Measurements from ENCODE around the gene LNPEP.

LNPEP gene

DNA sequence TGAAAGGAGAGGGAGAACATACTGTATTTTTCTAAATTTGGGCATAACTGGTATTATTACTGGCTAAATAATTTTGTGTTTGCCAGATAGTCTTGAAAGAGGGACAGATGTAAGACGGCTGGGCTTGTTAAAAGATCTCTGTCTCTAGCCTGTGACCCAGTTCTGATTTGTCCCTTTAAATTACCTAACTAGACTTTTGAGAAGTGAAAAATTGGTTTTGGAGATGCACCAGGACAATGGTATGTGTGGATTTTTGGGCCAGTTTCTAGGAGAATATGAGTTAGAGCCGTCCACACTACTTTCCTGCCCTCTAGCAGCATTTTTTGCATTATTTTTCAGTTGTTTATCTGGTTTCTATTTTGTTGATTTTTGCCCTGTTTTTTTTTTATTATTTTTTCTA is 33.5 kb downstream of the LNPEP start:
- Histone ChIP-seq H3K9ac (ENCODE audit: low read length) (peak overlapping the region; percentile 60), H2AK5ac (ENCODE audit: low read length, severe bottlenecking) (peak overlapping the region; percentile 35), H3K18ac (ENCODE audit: low read depth in 1 of 2, low read length in 2 of 2) (no peak overlapping the region), H3K14ac (ENCODE audit: low read length in 2 of 2) (no peak overlapping the region), H3K4me1 (ENCODE audit: control insufficient read depth, insufficient read depth, low read depth, low read length) (peaks cover 5% of the 10 kb centered on the region), H3K79me1 (replicated peaks; ENCODE audit: low read length, poor library complexity, severe bottlenecking) (peaks cover 4% of the 10 kb centered on the region), H3K4me3 (ENCODE audit: insufficient read depth in 1 of 2, low read depth in 1 of 2, low read length in 2 of 2) (no peak overlapping the region), H3K27ac (ENCODE audit: low read length, poor library complexity, severe bottlenecking) (no peak overlapping the region), H3K27me3 (ENCODE audit: control insufficient read depth in 1 of 2, insufficient read depth in 1 of 2, low read length in 2 of 2) (no peaks in the 10 kb centered on the region), H3K4ac (ENCODE audit: low read depth in 1 of 2, low read length in 2 of 2) (peak overlapping the region in 1 of 2 experiments; percentile 69), H2AFZ (ENCODE audit: low read depth, low read length) (no peak overlapping the region), H2BK120ac (ENCODE audit: low read depth, low read length) (no peak overlapping the region), H2BK5ac (ENCODE audit: low read depth, low read length, poor library complexity, severe bottlenecking) (no peak overlapping the region), H4K8ac (ENCODE audit: low read length) (no peak overlapping the region), H3K23ac (ENCODE audit: low read length in 2 of 2) (no peak overlapping the region), H3K4me2 (ENCODE audit: low read length, poor library complexity, severe bottlenecking) (no peak overlapping the region), H3K9me3 (ENCODE audit: control insufficient read depth, low read length) (no peaks in the 10 kb centered on the region), H3K36me3 (ENCODE audit: control insufficient read depth in 1 of 2, insufficient read depth in 2 of 2, low read depth in 1 of 2, low read length in 2 of 2) (no peaks in the 10 kb centered on the region), H2BK15ac (ENCODE audit: low read depth, poor library complexity, severe bottlenecking) (no peak overlapping the region), H2BK12ac (ENCODE audit: low read length in 2 of 2) (no peak overlapping the region), H4K91ac (ENCODE audit: low read length) (no peak overlapping the region)
- DNase-seq = peak; percentile 18
- 25% methylated on average over 1 of the region's 2 CpGs for WGBS

DNA sequence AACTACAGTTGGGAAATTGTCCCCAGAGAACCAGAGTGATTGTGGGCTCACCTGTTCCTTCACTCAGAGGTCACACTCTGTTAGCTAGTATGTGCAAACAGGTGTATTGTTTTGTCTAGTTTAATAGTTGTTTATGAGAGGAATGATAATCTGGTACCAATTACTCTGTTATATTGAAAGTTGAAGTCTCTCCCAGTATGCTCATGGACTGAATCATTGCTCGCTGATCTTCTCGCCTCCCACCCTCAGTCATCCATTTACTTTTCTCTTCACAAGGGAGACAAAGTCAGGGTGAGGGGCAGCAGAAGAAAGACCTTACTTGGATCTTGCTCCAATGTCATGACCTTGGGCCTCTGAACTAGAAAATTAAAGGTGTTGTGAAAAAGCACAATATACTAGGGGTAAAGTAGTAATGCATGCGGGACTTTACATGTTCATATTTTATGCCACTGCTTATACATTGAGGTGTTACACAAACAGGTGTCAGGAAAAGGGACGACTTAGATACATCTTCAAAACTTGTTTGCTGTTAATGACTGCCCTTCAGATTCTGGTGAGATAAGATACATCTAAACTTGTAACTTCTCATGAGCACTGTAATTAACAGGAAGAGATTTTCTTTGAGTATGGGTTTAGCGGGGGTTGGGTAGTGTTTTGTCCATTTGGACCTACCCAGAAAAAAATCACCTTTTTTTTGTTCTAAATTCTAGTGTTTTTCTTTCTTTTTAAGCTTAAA is 36.9 kb downstream of the LNPEP start:
- Histone ChIP-seq H3K9ac (ENCODE audit: low read length) (no peak overlapping the region), H3K4me1 (ENCODE audit: control insufficient read depth, insufficient read depth, low read depth, low read length) (peaks cover 8% of the 10 kb centered on the region), H3K4me3 (ENCODE audit: insufficient read depth in 1 of 2, low read depth in 1 of 2, low read length in 2 of 2) (no peak overlapping the region), H3K79me1 (replicated peaks; ENCODE audit: low read length, poor library complexity, severe bottlenecking) (peaks cover 4% of the 10 kb centered on the region), H3K4me2 (ENCODE audit: low read length, poor library complexity, severe bottlenecking) (no peak overlapping the region), H3K4ac (ENCODE audit: low read depth in 1 of 2, low read length in 2 of 2) (no peak overlapping the region), H3K18ac (ENCODE audit: low read depth in 1 of 2, low read length in 2 of 2) (peak overlapping the region in 1 of 2 experiments; percentile 64), H2BK120ac (ENCODE audit: low read depth, low read length) (no peak overlapping the region), H3K27me3 (ENCODE audit: control insufficient read depth in 1 of 2, insufficient read depth in 1 of 2, low read length in 2 of 2) (no peaks in the 10 kb centered on the region), H2BK15ac (ENCODE audit: low read depth, poor library complexity, severe bottlenecking) (no peak overlapping the region), H2BK12ac (ENCODE audit: low read length in 2 of 2) (no peak overlapping the region), H3K27ac (ENCODE audit: low read length, poor library complexity, severe bottlenecking) (no peak overlapping the region), H4K8ac (ENCODE audit: low read length) (no peak overlapping the region), H2AFZ (ENCODE audit: low read depth, low read length) (no peak overlapping the region), H2AK5ac (ENCODE audit: low read length, severe bottlenecking) (no peak overlapping the region), H3K23ac (ENCODE audit: low read length in 2 of 2) (no peak overlapping the region), H3K36me3 (ENCODE audit: control insufficient read depth in 1 of 2, insufficient read depth in 2 of 2, low read depth in 1 of 2, low read length in 2 of 2) (no peaks in the 10 kb centered on the region), H2BK5ac (ENCODE audit: low read depth, low read length, poor library complexity, severe bottlenecking) (no peak overlapping the region), H3K9me3 (ENCODE audit: control insufficient read depth, low read length) (no peaks in the 10 kb centered on the region), H3K14ac (ENCODE audit: low read length in 2 of 2) (no peak overlapping the region), H4K91ac (ENCODE audit: low read length) (no peak overlapping the region)
- no peak for DNase-seq
- WGBS = 92% methylated on average over 4 of the region's 5 CpGs

DNA sequence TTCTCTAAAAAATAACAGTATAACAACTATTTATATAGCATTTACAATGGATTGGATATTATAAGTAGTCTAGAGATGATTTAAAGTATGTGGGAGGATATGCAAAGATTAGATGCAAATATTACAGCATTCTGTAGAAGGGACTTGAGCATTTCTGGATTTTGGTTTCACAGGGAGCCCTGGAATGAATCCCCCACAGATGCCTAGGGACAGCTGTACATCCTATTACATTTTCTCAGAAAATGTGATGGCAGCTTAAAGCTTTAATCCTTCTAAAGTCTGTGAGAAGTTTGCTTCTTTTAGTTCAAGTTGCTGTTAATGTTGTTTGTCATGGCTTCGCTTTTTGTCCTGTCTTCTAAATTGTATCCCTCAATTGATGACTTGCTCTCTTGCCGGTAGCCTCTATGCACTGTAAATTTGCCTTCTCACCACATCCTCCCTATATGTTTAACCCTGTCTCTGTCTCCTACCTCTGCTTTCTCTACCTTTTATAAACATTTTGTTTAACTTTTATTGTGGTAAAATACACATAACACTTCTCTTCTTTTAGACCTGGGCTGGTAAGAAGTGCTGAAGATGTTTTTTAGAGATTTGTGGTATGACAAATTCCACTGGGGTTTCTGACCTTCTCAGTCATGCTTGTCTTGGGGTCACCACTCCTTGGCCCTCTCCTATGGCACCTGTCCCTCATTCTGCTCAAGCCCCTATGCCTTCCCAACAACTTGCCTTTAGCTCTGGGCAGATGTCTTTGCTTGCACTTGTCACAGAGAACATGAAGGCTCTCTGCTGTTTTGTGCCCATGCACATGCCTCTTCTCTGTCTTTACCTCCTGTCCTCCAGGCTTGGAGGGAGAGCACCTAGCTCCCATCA is 37.9 kb downstream of the LNPEP start:
- H3K27ac ChIP-seq (ENCODE audit: low read length, poor library complexity, severe bottlenecking) = no peak overlapping the region
- no peak overlapping the region for H3K18ac ChIP-seq (ENCODE audit: low read depth in 1 of 2, low read length in 2 of 2)
- H3K4me2 ChIP-seq (ENCODE audit: low read length, poor library complexity, severe bottlenecking) = no peak overlapping the region
- H3K36me3 ChIP-seq (ENCODE audit: control insufficient read depth in 1 of 2, insufficient read depth in 2 of 2, low read depth in 1 of 2, low read length in 2 of 2) = no peaks in the 10 kb centered on the region
- peaks cover 7% of the 10 kb centered on the region for H3K79me1 ChIP-seq (replicated peaks; ENCODE audit: low read length, poor library complexity, severe bottlenecking)
- no peak overlapping the region for H2BK12ac ChIP-seq (ENCODE audit: low read length in 2 of 2)
- H3K4me1 ChIP-seq (ENCODE audit: control insufficient read depth, insufficient read depth, low read depth, low read length) = peaks cover 9% of the 10 kb centered on the region
- no peak for DNase-seq
- H3K4ac ChIP-seq (ENCODE audit: low read depth in 1 of 2, low read length in 2 of 2) = no peak overlapping the region
- no peak overlapping the region for H2AK5ac ChIP-seq (ENCODE audit: low read length, severe bottlenecking)
- no peak overlapping the region for H3K14ac ChIP-seq (ENCODE audit: low read length in 2 of 2)
- no peak overlapping the region for H4K8ac ChIP-seq (ENCODE audit: low read length)
- no peak overlapping the region for H2BK5ac ChIP-seq (ENCODE audit: low read depth, low read length, poor library complexity, severe bottlenecking)
- no peak overlapping the region for H3K9ac ChIP-seq (ENCODE audit: low read length)
- H3K4me3 ChIP-seq (ENCODE audit: insufficient read depth in 1 of 2, low read depth in 1 of 2, low read length in 2 of 2) = no peak overlapping the region
- WGBS = 89% methylated on average over 2 of the region's 2 CpGs
- no peak overlapping the region for H3K23ac ChIP-seq (ENCODE audit: low read length in 2 of 2)
- no peak overlapping the region for H2BK15ac ChIP-seq (ENCODE audit: low read depth, poor library complexity, severe bottlenecking)
- H2AFZ ChIP-seq (ENCODE audit: low read depth, low read length) = no peak overlapping the region
- no peak overlapping the region for H2BK120ac ChIP-seq (ENCODE audit: low read depth, low read length)
- no peak overlapping the region for H4K91ac ChIP-seq (ENCODE audit: low read length)
- no peaks in the 10 kb centered on the region for H3K27me3 ChIP-seq (ENCODE audit: control insufficient read depth in 1 of 2, insufficient read depth in 1 of 2, low read length in 2 of 2)
- no peaks in the 10 kb centered on the region for H3K9me3 ChIP-seq (ENCODE audit: control insufficient read depth, low read length)

DNA sequence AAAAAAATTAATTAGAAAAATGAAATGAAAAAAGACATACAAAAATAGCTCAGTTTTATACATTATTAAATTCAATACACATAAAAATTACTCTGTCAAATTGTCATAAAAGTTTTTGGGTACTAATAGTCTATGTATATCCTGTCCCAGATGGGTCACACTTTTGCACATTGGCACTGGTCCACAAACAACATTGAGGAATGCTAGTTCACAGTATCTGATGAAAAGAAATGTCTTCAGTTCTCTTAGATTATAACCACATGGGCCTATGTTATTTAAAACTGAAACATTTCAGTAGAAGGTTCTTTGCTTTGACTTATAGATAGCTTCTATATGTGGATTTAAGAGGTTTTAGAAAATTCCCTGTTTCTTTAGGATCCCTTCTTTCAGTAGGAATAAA is 39.8 kb downstream of the LNPEP start:
- H3K4ac ChIP-seq (ENCODE audit: low read depth in 1 of 2, low read length in 2 of 2) = no peak overlapping the region
- H2BK5ac ChIP-seq (ENCODE audit: low read depth, low read length, poor library complexity, severe bottlenecking) = no peak overlapping the region
- no peaks in the 10 kb centered on the region for H3K27me3 ChIP-seq (ENCODE audit: control insufficient read depth in 1 of 2, insufficient read depth in 1 of 2, low read length in 2 of 2)
- no peak overlapping the region for H3K4me2 ChIP-seq (ENCODE audit: low read length, poor library complexity, severe bottlenecking)
- H3K9ac ChIP-seq (ENCODE audit: low read length) = no peak overlapping the region
- no peak overlapping the region for H3K23ac ChIP-seq (ENCODE audit: low read length in 2 of 2)
- no peak overlapping the region for H2BK15ac ChIP-seq (ENCODE audit: low read depth, poor library complexity, severe bottlenecking)
- H3K4me1 ChIP-seq (ENCODE audit: control insufficient read depth, insufficient read depth, low read depth, low read length) = peaks cover 11% of the 10 kb centered on the region
- no peak overlapping the region for H2BK12ac ChIP-seq (ENCODE audit: low read length in 2 of 2)
- no peak for DNase-seq
- H2AK5ac ChIP-seq (ENCODE audit: low read length, severe bottlenecking) = no peak overlapping the region
- H4K8ac ChIP-seq (ENCODE audit: low read length) = no peak overlapping the region
- H3K36me3 ChIP-seq (ENCODE audit: control insufficient read depth in 1 of 2, insufficient read depth in 2 of 2, low read depth in 1 of 2, low read length in 2 of 2) = peaks cover 7 to 17% of the 10 kb centered on the region in 2 experiments
- H3K4me3 ChIP-seq (ENCODE audit: insufficient read depth in 1 of 2, low read depth in 1 of 2, low read length in 2 of 2) = no peak overlapping the region
- H2BK120ac ChIP-seq (ENCODE audit: low read depth, low read length) = no peak overlapping the region
- no peak overlapping the region for H3K18ac ChIP-seq (ENCODE audit: low read depth in 1 of 2, low read length in 2 of 2)
- no peak overlapping the region for H4K91ac ChIP-seq (ENCODE audit: low read length)
- H2AFZ ChIP-seq (ENCODE audit: low read depth, low read length) = no peak overlapping the region
- H3K9me3 ChIP-seq (ENCODE audit: control insufficient read depth, low read length) = no peaks in the 10 kb centered on the region
- H3K27ac ChIP-seq (ENCODE audit: low read length, poor library complexity, severe bottlenecking) = no peak overlapping the region
- H3K79me1 ChIP-seq (replicated peaks; ENCODE audit: low read length, poor library complexity, severe bottlenecking) = peaks cover 7% of the 10 kb centered on the region
- H3K14ac ChIP-seq (ENCODE audit: low read length in 2 of 2) = no peak overlapping the region

Data from mesenchymal stem cell (in vitro differentiated cells and primary cell).